WTC11 (cell line): Measurements from ENCODE around the gene DHRS9. TPM values are rescaled to one million over a fixed set of nuclear protein-coding genes. Genes with fewer than 3 reads are reported as not detected.

Experiments used
- ATAC-seq: fragments of 200-7000 bp; cut with Tn5 transposase; 2 replicates; pipeline ENCODE4 v1.10.0; 2021; ENCODE audit warnings: mild to moderate bottlenecking, moderate library complexity
- Bru-seq: library from RNA; stranded (reverse); fragments of 400-500 nt; gene quantifications from one replicate; lab custom pipeline; 2021; lab: Mats Ljungman, UMichigan
- CTCF ChIA-PET: fragments of 300-600 bp; sonication (Branson Sonifier 250); formaldehyde crosslinking; loops from one replicate; lab custom pipeline; 2021; ENCODE audit warnings: antibody characterized with exemption; lab: Charles Lee
- POLR2A ChIA-PET: fragments of 350-600 bp; sonication (Branson Sonifier 250); formaldehyde crosslinking; loops from one replicate; lab custom pipeline; 2021; ENCODE audit warnings: antibody characterized with exemption; lab: Charles Lee
- DNase-seq: peaks from one replicate; pipeline ENCODE4 v3.0.0; 2021; ENCODE audit warnings: low spot score
- H3K27ac Mint-ChIP-seq: 2 replicates; pipeline ENCODE4 v1.8.0; 2021; ENCODE audit warnings: mixed read lengths
- H3K27me3 Mint-ChIP-seq: 2 replicates; pipeline ENCODE4 v1.8.0; 2021; ENCODE audit warnings: low read depth, mild to moderate bottlenecking, moderate library complexity, mixed read lengths
- H3K36me3 Mint-ChIP-seq: 2 replicates; pipeline ENCODE4 v1.8.0; 2021; ENCODE audit warnings: mixed read lengths
- H3K4me1 Mint-ChIP-seq: 2 replicates; pipeline ENCODE4 v1.8.0; 2022; ENCODE audit warnings: mixed read lengths
- H3K4me3 Mint-ChIP-seq: 2 replicates; pipeline ENCODE4 v1.8.0; 2021; ENCODE audit warnings: mild to moderate bottlenecking, moderate library complexity, mixed read lengths
- H3K9me3 Mint-ChIP-seq: 2 replicates; pipeline ENCODE4 v1.8.0; 2021; ENCODE audit warnings: mixed read lengths
- AR ChIP-seq: fragments of 250-450 bp; sonication (Bioruptor Pico); IDR thresholded peaks from 2 replicates; pipeline ENCODE4 v1.9.0; 2021; ENCODE audit warnings: mild to moderate bottlenecking
- CBFB ChIP-seq: sonication (generic); formaldehyde crosslinking; IDR thresholded peaks from 2 replicates; pipeline ENCODE4 v1.8.1; 2022; ENCODE audit warnings: mild to moderate bottlenecking, low read depth, missing genetic modification reagents
- CDX4 ChIP-seq: fragments of 250-450 bp; sonication (Bioruptor Pico); IDR thresholded peaks from 2 replicates; pipeline ENCODE4 v1.9.0; 2021; ENCODE audit warnings: moderate library complexity, mild to moderate bottlenecking, inconsistent platforms, borderline replicate concordance
- ELF4 ChIP-seq: sonication (generic); formaldehyde crosslinking; IDR thresholded peaks from 2 replicates; pipeline ENCODE4 v1.8.1; 2022; ENCODE audit warnings: low read depth, mild to moderate bottlenecking, moderate library complexity, missing genetic modification reagents
- ESRRA ChIP-seq: sonication (generic); formaldehyde crosslinking; IDR thresholded peaks from 2 replicates; pipeline ENCODE4 v1.8.1; 2022; ENCODE audit warnings: mild to moderate bottlenecking, missing genetic modification reagents, borderline replicate concordance
- ETV6 ChIP-seq: sonication (generic); formaldehyde crosslinking; IDR thresholded peaks from 2 replicates; pipeline ENCODE4 v1.8.1; 2022; ENCODE audit warnings: mild to moderate bottlenecking, missing genetic modification reagents
- FOXJ3 ChIP-seq: sonication (generic); formaldehyde crosslinking; IDR thresholded peaks from 2 replicates; pipeline ENCODE4 v1.9.0; 2021; ENCODE audit warnings: missing genetic modification reagents, mild to moderate bottlenecking, borderline replicate concordance
- NFATC4 ChIP-seq: fragments of 250-450 bp; sonication (Bioruptor Pico); IDR thresholded peaks from 2 replicates; pipeline ENCODE4 v1.9.0; 2021; ENCODE audit warnings: mild to moderate bottlenecking
- NR3C1 ChIP-seq: sonication (generic); formaldehyde crosslinking; conservative IDR thresholded peaks from 2 replicates; pipeline ENCODE4 v1.8.1; 2023; ENCODE audit warnings: low read depth, mild to moderate bottlenecking, missing genetic modification reagents
- PREB ChIP-seq: sonication (generic); formaldehyde crosslinking; IDR thresholded peaks from 2 replicates; pipeline ENCODE4 v1.8.1; 2022; ENCODE audit warnings: mild to moderate bottlenecking, missing genetic modification reagents, moderate library complexity, borderline replicate concordance
- PRRX2 ChIP-seq: fragments of 250-450 bp; sonication (Bioruptor Pico); IDR thresholded peaks from 2 replicates; pipeline ENCODE4 v1.8.0; 2021; ENCODE audit warnings: mild to moderate bottlenecking
- SMAD3 ChIP-seq: sonication (generic); formaldehyde crosslinking; IDR thresholded peaks from 2 replicates; pipeline ENCODE4 v1.8.0; 2022; ENCODE audit warnings: missing genetic modification reagents, mild to moderate bottlenecking, borderline replicate concordance
- SOX15 ChIP-seq: fragments of 250-450 bp; sonication (Bioruptor Pico); IDR thresholded peaks from 2 replicates; pipeline ENCODE4 v1.9.0; 2021; ENCODE audit warnings: mild to moderate bottlenecking
- ZNF121 ChIP-seq: sonication (generic); formaldehyde crosslinking; IDR thresholded peaks from 2 replicates; pipeline ENCODE4 v1.8.0; 2023; ENCODE audit warnings: missing genetic modification reagents
- ZNF317 ChIP-seq: sonication (generic); formaldehyde crosslinking; IDR thresholded peaks from 2 replicates; pipeline ENCODE4 v1.8.1; 2023; ENCODE audit warnings: low read depth, mild to moderate bottlenecking, moderate library complexity, missing genetic modification reagents, borderline replicate concordance
- ZNF416 ChIP-seq: fragments of 250-450 bp; sonication (Bioruptor Pico); IDR thresholded peaks from 2 replicates; pipeline ENCODE4 v1.9.0; 2021; ENCODE audit warnings: mild to moderate bottlenecking, inconsistent platforms
- long read RNA-seq, 3 experiments: library from RNA in 1 of 3; library from capped mRNA in 1 of 3; library from polyadenylated mRNA in 1 of 3; unstranded in 2 of 3; stranded (forward) in 1 of 3; transcript quantifications; one replicate each; pipeline ENCODE4 v2.0.0, GENCODE V29; 2021
- total RNA-seq: library from RNA; stranded (reverse); gene quantifications from 3 replicates; pipeline ENCODE4 v1.2.3, GENCODE V29; 2021
- TF ChIP-seq, protein P1 (sequence below): fragments of 250-450 bp; sonication (Bioruptor Pico); IDR thresholded peaks from 2 replicates; pipeline ENCODE4 v1.9.0; 2021; ENCODE audit warnings: mild to moderate bottlenecking
- TF ChIP-seq, protein P2 (sequence below): sonication (generic); formaldehyde crosslinking; IDR thresholded peaks from 2 replicates; pipeline ENCODE4 v1.8.1; 2022; ENCODE audit warnings: low read depth, missing genetic modification reagents, borderline replicate concordance
- TF ChIP-seq, protein P3 (sequence below): sonication (generic); formaldehyde crosslinking; IDR thresholded peaks from 2 replicates; pipeline ENCODE4 v1.8.1; 2023; ENCODE audit warnings: mild to moderate bottlenecking, missing genetic modification reagents, moderate library complexity
- TF ChIP-seq, protein P4 (sequence below): sonication (generic); formaldehyde crosslinking; IDR thresholded peaks from 2 replicates; pipeline ENCODE4 v1.8.0; 2022; ENCODE audit warnings: mild to moderate bottlenecking, missing genetic modification reagents

DHRS9 gene
- total RNA-seq (not detected in 3 replicates), Bru-seq, nascent RNA (not detected)
- long read RNA-seq, experiment 1: 0 reads
- long read RNA-seq, experiment 2: 0 reads
- long read RNA-seq, experiment 3: 0 reads

DNA sequence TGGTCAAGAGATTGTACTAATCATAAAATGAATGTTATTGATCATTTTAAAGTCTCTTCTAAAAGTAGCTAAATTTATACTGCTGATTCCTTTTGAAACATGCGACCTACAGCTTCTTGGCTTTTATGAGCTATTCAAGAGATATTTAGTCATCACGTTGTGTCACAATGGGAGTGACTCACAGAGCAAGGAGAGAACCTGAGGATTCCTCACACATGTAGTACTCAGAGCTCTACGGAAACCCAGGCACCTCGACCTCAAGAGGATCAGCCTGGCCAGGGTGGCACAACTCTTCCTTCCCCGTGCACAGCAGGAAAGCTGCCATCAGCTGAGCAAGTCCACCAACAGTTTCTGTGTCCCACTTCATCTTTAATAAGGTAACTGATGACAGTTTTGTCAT is at the start of gene DHRS9:
DHRS9 (plus strand) TSS at position 223 of the 400 bp plus-strand sequence. CDS start 12,019 bp downstream, outside the sequence.
- ChIA-PET POLR2A (no interaction called here), CTCF (no interaction called here)
- Mint-ChIP-seq H3K4me3 (no peak within 1 kb of the TSS), H3K27ac (no peak within 1 kb of the TSS), H3K36me3 (no peaks in the 10 kb centered on the region), H3K27me3 (no peaks in the 10 kb centered on the region; the same call in 1 of the 2 replicates), H3K9me3 (no peaks in the 10 kb centered on the region), H3K4me1 (no peaks in the 10 kb centered on the region)
- TF ChIP-seq, protein P1, sequence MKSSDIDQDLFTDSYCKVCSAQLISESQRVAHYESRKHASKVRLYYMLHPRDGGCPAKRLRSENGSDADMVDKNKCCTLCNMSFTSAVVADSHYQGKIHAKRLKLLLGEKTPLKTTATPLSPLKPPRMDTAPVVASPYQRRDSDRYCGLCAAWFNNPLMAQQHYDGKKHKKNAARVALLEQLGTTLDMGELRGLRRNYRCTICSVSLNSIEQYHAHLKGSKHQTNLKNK (CRISPR knock-in tag): no peak
- TF ChIP-seq FOXJ3 (CRISPR knock-in tag) (no peak), CBFB (CRISPR knock-in tag) (no peak), NR3C1 (no peak), ZNF317 (CRISPR knock-in tag) (no peak), ELF4 (CRISPR knock-in tag) (no peak), ESRRA (no peak), CDX4 (CRISPR knock-in tag) (no peak), SMAD3 (CRISPR knock-in tag) (no peak), PRRX2 (no peak)
- TF ChIP-seq, protein P2, sequence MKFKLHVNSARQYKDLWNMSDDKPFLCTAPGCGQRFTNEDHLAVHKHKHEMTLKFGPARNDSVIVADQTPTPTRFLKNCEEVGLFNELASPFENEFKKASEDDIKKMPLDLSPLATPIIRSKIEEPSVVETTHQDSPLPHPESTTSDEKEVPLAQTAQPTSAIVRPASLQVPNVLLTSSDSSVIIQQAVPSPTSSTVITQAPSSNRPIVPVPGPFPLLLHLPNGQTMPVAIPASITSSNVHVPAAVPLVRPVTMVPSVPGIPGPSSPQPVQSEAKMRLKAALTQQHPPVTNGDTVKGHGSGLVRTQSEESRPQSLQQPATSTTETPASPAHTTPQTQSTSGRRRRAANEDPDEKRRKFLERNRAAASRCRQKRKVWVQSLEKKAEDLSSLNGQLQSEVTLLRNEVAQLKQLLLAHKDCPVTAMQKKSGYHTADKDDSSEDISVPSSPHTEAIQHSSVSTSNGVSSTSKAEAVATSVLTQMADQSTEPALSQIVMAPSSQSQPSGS (CRISPR knock-in tag): no peak
- no peak for DNase-seq
- no peak for ATAC-seq

DNA sequence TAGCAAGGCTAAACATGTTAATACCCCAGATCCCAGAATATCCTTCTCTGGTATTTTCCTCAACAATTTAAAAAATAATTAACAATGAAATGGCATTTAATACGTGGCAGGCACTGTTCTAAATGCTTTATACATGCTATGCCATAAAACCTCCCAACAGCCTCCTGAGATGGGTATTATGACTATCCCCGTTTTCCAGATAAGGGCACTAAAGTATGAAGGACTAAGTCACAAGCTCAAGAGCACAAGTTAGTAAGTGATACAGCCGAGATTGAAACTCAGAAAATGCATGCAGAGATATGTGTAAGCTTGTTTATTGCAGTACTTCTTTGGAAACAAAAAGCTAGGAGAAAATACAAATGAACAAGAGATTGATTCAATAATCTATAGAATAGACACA is 46.2 kb upstream of the DHRS9 start:
- Mint-ChIP-seq H3K9me3 (no peaks in the 10 kb centered on the region), H3K4me3 (no peak overlapping the region), H3K27ac (no peak overlapping the region), H3K36me3 (no peaks in the 10 kb centered on the region), H3K27me3 (no peaks in the 10 kb centered on the region), H3K4me1 (no peaks in the 10 kb centered on the region)
- DNase-seq (no peak), ATAC-seq (no peak)
- POLR2A ChIA-PET: no interaction called here
- CTCF ChIA-PET: no interaction called here
- no peak for TF ChIP-seq ZNF416 (CRISPR knock-in tag)
- no peak for TF ChIP-seq SMAD3 (CRISPR knock-in tag)
- no peak for TF ChIP-seq AR (CRISPR knock-in tag)
- no peak for TF ChIP-seq SOX15
- TF ChIP-seq PREB (CRISPR knock-in tag): no peak
- no peak for TF ChIP-seq NFATC4 (CRISPR knock-in tag)
- no peak for TF ChIP-seq ZNF121
- TF ChIP-seq, protein P3, sequence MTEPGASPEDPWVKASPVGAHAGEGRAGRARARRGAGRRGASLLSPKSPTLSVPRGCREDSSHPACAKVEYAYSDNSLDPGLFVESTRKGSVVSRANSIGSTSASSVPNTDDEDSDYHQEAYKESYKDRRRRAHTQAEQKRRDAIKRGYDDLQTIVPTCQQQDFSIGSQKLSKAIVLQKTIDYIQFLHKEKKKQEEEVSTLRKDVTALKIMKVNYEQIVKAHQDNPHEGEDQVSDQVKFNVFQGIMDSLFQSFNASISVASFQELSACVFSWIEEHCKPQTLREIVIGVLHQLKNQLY (CRISPR knock-in tag): no peak
- no peak for TF ChIP-seq ETV6
- TF ChIP-seq CDX4 (CRISPR knock-in tag): no peak
- TF ChIP-seq, protein P4, sequence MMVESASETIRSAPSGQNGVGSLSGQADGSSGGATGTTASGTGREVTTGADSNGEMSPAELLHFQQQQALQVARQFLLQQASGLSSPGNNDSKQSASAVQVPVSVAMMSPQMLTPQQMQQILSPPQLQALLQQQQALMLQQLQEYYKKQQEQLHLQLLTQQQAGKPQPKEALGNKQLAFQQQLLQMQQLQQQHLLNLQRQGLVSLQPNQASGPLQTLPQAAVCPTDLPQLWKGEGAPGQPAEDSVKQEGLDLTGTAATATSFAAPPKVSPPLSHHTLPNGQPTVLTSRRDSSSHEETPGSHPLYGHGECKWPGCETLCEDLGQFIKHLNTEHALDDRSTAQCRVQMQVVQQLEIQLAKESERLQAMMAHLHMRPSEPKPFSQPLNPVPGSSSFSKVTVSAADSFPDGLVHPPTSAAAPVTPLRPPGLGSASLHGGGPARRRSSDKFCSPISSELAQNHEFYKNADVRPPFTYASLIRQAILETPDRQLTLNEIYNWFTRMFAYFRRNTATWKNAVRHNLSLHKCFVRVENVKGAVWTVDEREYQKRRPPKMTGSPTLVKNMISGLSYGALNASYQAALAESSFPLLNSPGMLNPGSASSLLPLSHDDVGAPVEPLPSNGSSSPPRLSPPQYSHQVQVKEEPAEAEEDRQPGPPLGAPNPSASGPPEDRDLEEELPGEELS (CRISPR knock-in tag): no peak
